GM18511 (cell line): ENCODE results near the gene PHF3.
A peak's percentile ranks its signal among the peaks of the same experiment; 100 is the strongest.

Source experiments
- ATAC-seq: cut with Tn5 transposase; IDR thresholded peaks from one replicate; pipeline ENCODE4 v1.9.1; 2021; ENCODE audit warnings: mild to moderate bottlenecking, moderate library complexity; ENCODE audit not compliant: unreplicated experiment

PHF3 gene

DNA sequence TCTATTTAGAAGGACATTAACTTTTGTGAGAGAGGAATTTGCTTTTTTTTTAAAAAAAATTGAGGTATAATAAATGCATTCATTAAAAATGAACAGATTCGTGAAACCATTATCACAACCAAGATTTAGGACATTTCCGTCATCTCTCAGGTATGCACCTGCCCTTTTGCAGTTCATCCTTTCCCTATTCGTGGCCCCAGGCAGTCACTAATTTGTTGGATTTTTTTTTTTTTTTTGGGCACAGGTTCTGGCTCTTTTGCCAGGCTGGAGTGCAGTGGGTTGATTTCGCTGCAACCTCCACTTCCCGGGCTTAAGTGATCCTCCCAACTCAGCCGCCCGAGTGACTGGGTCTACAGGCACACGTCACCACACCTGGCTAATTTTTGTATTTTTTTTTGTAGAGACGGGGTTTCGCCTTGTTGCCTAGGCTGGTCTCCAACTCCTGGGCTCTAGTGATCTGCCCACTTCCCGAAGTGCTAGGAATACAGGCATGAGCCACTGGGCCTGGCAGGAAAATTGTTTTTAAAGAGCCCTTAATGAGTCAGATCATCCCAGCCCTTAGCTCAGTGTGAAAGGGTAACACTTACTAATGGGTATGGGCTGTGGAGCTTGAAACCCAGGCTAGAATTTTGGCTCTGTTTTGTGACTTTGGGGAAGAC is 9.2 kb downstream of the PHF3 start:
- no peak for ATAC-seq

DNA sequence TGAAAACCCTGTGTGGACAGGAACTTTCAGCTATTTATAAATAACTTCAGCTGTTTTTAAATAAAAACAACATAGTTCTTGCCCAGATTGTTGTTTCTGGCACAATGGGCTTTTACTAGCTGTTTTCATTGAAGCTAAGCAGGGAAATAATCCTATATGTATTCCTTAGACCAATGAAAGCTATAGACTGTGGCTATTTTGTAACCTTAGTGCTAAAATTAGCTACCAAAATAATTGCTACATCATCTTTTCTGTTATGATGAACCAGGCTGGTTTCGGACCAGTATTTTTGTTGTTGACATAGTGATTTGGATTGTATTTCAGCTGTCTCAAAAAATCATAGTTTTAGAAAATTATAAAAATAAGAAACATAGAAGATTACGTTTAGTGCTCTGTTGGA is 13.7 kb downstream of the PHF3 start:
- ATAC-seq = no peak

DNA sequence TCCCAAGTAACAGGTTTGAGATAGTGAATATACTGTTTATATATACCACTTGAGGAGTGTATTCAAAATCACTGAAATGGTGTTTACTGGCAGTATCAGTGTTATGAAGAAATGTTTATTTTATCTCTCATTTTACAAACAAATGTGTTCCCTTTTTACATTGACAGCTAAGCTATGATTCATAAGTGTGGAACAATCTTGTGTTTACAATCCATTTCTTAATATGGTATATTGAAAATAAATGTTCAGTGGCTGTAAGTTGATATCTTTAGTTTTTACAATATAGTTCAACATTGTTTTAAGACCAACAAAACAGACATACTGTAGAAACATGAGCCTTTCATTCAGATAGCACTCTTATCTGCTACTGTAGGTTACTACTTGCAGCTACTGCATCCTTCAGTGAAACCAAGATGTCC is 14.3 kb downstream of the PHF3 start:
- no peak for ATAC-seq

DNA sequence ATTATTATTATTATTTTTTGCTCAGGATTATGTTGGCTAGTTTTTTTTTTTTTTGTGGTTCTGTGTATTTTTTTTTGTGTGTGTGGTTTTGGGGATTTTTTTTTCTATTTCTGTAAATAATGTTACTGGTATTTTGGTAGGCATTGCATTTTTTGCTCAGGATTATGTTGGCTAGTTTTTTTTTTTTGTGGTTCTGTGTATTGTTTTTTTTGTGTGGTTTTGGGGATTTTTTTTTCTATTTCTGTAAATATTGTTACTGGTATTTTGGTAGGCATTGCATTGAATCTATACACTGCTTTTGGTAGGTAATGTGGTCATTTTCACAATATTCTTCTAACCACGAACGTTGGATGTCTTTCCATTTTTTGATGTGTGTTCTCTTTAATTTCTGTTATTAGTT is 17.4 kb downstream of the PHF3 start:
- no peak for ATAC-seq

DNA sequence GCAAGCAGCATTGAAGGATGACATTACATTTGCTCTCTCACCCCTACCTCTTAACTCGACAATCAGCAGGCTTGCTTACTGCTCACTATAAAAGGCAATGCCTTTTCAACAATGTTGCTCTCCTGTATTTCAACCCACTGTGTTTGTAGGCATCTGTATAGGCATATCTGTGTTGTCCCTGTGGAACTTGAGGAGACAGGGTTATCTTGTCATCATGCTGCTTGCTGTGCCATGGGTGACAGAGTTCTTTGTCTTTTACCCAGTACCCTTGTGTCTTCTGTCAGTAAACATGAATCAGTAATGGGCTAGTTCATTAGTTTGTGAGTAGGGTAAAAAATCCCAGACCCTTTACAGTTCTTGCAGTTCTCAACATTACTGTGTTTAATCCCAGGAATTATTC is 25.2 kb downstream of the PHF3 start:
- ATAC-seq = no peak

DNA sequence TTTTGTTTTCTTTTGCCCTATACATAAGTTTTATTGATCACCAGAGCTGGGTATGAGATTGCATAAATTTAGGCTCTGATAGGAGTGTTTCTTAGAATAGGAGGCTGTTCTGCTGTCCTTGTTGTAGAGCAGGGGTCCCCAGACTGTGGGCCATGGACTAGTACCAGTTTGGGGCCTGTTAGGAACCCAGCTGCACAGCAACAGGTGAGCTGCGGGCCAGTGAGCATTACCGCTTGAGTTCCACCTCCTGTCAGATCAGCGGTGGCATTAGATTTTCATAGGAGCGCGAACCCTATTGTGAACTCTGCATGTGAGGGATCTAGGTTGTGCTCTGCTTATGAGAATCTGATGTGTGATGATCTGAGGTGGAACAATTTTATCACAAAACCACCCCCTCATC is 26.2 kb downstream of the PHF3 start:
- ATAC-seq = no peak

DNA sequence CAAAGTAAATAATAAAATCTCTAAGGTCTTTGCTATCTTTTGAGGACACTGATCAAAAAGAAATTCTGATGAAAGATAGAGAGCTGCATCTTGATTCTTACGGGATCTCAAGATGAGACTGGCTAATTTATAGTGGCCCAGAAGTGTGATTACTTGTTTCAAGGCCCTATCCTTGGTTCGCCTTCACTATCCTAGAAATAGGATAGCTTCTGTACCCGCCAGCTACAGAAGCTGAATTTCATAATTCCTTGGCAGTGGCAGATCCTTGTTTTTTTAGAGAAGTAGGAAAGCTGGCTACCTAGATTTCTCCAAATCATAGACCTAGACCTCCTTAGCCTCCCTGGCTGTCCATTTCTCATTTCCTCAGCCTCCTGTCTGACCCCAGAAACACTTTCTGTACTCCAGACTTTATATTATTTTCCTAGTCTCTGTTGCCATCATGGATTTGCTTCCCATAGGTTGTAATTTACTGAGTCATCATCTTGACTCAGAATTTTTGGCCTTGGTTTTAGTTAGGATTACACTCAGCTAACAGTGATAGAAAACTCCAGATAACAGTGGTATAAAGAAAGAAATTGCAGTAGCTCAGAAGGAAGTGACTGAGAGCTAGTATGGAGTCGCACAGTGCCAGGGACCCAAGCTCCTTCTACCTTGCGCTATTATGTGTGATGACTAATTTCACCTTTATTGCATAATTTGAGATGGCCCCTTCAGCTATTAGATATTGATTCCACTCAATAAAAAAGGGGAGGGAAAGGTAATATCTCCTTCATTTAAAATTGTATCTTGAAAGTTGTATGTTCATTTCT is 27.7 kb downstream of the PHF3 start:
- ATAC-seq = no peak

DNA sequence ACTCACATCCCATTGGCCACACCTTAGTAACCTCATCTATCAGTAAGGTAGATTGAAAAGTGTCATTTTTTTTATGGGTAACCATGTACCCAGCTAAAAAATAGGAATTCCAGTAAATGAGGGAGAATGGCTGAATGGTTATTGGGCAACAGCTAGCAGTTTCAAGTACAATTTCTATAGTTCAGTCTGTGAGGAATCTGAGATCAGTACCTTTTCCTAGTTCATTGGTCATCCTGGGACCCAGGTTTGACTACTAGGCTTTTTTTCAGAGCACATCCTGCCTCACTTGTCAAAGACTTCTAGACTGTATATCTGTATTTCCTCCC is 28.3 kb downstream of the PHF3 start:
- no peak for ATAC-seq

DNA sequence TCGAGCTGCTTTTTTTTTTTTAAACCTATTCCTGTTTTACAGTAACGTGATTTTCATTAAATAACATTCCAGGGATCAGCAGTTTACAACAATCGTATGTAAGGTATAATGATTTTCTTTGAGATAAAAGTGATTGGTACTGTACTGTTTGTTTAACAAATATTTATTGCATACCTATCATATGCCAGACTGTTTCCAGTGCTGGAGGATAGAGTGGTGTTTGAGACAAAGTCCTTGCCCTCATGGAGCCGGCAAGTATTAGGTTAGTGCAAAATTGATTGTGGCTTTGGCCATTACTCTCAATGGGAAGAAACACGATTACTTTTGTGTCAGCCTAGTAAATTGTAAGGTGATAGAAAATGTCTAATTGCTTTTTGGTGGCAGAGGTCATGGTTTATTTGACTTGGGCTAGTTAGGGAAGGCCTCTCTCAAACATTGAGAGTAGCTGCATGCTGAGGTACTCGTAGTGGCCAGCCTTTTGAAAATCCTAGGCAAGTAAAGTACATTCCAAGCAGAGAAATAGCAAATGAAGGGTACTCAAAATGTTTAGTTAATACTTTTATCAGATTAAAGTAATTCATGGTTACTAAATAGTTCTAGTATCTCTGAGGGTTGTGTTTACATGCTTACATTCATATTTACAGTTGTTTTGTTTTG is 35.6 kb downstream of the PHF3 start:
- ATAC-seq = no peak

DNA sequence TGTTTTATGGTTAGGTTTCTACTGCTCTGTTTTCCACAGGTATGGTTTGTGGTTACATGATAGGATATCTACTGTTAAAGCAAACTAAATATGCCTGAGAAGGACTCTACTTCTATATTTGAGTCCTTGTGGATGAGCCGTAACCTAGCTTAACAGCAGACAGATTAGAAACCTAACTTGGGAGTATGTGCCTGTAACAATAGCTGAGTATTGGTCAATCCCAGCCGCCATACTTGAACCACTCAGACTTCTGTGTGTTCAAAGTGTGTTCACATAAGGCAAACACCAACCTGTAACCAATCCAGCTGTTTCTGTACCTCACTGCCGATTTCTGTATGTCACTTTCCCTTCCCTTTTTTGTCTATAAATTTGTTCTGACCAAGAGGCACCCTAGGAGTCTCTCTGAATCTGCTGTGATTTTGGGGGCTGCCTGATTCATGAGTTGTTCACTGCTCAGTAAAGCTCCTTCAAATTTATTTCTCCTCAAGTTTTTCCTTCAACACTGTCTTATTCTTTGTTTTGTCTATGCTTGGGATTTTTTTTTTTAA is 37.1 kb downstream of the PHF3 start:
- no peak for ATAC-seq

DNA sequence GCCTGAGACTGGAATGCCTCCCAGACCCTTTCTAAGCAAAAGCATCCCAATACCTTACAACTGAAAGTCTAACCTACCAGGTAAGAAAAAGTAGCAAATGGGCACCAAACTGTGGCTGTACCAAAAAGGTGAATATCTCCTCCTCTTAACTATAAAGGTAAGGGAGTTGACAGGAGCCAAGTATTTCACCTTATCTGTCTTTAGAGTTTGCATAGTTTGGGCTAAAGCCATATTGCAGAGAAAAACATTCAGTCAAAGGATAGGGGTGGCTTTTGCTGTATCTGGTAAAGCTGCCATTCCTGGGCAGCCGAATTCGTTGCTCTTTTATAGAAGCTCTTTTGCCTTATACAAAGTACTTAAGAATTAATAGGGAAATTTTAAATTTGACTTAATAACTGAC is 38.1 kb downstream of the PHF3 start:
- no peak for ATAC-seq

DNA sequence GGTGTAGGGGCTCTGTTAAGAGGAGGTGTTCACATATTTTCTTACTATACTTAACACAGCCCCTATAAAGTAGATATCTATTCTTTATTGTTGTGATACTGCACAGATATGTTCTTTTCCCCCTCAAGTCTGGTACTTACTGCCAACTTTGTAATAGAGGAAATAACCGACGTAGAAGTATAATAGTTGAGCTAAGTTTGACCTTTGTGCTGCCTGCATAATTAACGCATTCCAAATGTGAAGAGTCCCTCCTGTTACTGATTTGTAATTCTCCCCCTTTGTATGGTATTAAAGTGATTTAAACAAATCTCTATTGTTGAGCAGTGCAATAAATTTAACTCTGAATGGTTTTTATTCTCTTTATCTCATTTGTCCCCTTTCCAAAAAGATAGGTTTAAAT is 39.0 kb downstream of the PHF3 start:
- no peak for ATAC-seq

DNA sequence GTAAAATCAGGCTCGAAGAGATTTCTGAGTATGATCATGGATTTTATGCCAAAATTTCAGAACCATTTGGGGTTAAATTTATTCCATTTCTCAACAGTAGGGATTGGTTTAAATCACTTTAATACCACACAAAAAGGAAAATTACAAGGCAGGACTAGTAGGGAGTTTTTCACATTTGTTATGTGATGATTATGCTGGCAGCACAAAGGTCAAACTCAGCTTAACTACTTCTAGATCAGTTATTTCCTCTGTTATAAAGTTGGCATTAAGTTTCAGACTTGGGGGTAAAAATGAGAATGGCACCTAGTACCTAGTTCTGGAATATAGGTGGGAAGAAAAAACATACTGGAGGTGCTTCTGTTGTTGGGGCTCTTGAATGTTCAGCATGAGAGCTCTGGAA is 39.5 kb downstream of the PHF3 start:
- no peak for ATAC-seq

DNA sequence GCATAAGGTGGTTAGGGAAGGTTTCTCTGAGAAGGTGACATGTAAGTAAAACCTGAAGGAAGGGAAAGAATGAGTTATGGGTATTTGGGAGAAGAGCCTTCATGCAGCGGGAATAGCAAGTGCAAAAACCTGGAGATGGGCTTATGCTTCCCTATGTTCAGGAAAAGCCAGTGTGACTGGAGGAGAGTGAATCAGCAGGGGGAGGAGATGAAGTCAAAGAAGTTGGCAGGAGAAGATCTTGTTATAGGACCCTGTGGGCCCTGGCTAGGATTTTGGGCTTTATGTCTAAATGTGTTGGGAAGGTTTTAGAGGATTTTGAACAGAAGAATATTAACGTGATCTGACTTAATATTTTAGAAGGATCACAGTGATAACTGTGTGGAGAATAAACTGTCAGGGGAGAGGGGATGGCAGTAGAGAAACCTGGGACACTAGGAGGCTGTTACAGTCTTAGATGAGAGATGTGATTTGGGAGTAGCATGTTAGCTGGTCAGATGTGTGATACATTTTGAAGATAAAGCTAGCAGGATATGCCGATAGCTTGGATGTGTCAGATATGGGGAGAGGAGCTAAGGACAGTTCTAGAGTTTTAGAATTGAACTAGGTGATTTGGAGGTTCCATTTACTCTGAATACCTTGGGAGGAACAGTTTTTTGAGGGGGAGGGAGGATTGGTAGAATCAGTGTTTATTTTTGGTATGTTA is 41.0 kb downstream of the PHF3 start:
- no peak for ATAC-seq

DNA sequence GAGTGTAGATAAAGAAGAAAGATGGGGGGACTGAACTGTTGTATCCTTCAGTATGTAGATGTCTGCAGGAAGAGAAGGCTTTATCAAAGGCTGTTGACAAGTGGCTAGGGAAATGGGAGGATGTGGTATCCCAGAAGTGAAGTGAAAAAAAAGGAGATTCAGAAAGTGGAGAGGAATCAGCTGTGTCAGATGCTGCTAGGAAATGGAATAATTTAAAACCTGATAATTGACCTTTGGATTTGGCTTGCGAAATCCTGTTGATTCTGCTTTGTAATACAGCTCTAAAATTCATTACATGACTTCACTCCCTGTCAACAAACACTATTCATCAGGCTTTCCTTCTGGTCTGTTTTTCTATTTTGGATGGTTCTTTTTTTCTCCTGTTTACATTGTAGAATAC is 41.7 kb downstream of the PHF3 start:
- no peak for ATAC-seq

DNA sequence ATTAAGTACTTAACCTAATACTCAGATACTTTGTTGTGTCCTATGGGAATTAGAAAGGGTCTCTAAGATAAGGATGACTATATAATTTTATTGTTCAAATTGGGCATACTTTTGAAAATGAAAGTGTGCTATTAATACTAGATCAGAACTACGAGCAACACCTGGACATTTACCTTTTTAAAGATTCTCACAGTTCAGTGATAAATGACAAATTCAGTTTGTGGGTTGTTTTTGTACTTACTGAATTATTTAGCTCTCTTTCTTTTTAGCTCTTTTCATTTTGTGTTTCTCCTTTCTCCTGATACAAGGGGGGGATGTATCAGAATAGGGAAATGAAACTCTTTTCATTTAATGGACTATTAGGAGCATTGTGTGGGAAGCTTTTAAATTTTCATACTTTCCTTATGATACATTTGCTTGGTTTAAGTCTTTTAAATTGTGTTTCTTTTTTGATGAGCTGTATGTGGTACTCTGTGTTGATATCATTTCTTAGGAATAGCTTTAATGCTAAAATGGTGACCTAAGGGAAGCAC is 47.5 kb downstream of the PHF3 start:
- no peak for ATAC-seq

DNA sequence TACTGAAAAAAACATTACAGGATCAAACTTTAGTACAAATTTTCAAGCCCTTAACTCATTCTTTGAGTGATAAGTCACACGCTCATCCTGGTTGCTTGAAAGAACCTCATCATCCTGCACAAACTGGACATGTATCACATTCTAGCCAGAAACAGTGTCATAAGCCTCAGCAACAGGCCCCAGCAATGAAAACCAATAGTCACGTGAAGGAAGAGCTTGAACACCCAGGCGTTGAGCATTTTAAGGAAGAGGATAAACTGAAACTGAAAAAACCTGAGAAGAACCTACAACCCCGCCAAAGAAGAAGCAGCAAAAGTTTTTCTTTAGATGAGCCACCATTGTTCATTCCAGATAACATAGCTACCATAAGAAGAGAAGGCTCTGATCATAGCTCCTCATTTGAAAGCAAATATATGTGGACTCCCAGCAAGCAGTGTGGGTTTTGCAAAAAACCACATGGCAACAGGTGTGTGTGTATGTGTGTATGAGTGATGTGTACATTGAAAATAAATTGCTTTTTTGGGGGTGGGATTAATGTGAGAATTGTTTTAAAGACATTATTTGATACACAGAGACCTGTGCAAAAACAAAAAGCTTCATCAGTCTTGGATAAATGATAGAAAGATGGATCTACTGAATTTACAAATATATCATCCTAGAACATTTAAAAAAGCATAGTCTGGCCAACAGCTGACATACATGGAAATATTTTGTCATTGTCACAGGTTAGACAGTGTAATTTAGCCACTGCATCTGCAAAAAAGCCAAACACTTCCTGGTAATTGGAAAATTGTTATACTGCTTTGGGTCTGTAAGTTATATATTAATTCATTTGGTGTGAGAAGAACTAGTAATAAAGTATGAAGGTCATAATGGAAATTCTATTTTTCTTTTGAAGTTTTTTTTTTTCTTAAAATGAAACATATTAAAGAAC is 50.1 kb downstream of the PHF3 start:
- peak; percentile 90 for ATAC-seq

DNA sequence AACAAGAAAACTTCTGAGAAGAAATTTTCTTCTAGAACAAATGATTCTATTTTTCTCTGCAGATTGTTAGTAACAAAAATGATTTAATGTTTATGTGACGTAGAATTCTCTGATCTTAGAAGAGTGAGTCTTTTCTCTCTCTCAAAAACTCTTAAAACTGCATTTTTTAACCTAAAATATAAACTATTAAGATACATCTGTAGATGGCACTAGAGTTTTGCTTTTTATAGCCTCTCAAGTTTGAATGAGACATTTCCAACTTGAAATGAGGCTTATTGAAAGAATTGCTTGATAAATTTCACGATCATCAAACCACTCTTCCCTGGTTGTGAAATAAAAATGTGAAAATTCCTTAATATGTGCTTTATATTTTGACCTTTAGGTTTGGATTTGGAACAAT is 53.8 kb downstream of the PHF3 start:
- no peak for ATAC-seq

DNA sequence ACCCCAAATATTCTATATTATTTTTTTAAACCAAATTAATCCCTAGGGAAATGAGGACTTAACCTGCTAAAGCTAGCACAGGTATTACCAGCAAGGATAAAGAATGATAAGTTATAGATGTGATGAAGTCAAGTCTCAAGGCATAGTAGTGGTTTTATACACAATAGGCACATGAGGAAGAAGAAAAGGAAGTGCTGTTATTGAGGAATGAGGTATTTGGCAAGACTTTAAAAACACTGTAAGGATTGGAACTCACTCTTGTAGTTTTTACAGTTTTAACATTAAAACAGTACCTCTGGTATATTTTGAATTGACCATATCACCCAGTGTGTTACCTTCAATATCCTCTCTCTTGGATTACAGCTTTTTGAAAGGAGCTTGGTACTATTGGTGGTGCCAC is 54.6 kb downstream of the PHF3 start:
- no peak for ATAC-seq

DNA sequence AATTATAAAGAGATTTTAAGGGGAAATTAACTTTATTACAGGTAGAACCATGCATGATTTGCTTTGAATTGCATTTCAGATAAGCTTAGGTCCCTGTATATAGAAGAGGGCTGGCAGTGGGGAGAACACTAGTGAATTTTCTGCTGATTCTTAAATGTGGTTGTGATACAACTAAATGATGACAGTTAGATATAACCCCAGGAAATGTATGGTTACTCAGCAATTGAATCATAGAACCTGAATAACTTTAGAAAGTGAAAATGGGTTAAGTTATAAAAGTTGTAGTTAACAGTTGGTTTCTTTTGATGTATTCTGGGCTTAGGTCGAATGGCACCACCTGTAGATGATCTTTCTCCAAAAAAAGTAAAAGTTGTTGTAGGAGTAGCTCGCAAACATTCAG is 70.1 kb downstream of the PHF3 start:
- ATAC-seq = no peak
